ENCODE results near the gene LMF2. TPM values are rescaled to one million over a fixed set of nuclear protein-coding genes. Genes with fewer than 3 reads are reported as not detected.
A peak's percentile ranks its signal among the peaks of the same experiment; 100 is the strongest.

LMF2 gene
- total RNA-seq (2021) (37.3 and 52.2 TPM in 2 replicates), Bru-seq, nascent RNA (percentile 36 among the genes with signal in this experiment), BruChase-seq, experiment 1, labeled RNA remaining after a 2-hour chase (percentile 48 among the genes with signal in this experiment), BruChase-seq, experiment 2, labeled RNA remaining after a 6-hour chase (percentile 74 among the genes with signal in this experiment)
- long read RNA-seq, transcript LMF2-202 (14 exons, 2,582 nt), result major isoform, 36 of 80 reads
- long read RNA-seq, partial matches to known transcripts, result 23 of 80 reads
- long read RNA-seq, other reads (novel, unspliced or antisense), result 21 of 80 reads

- no peaks in the 10 kb centered on the region for H3K27me3 ChIP-seq (ENCODE audit: insufficient read depth, low read depth)
- ChIA-PET POLR2A (ENCODE audit: unreplicated experiment) (interaction anchor here (0.5 to 1.1 kb wide), 10 partner anchors 18 to 214 kb away, joined by 3 to 27 read pairs (median 6); partner anchors contain the start of genes CHKB and SCO2), CTCF (interaction anchor here (0.6 to 1.1 kb wide), 5 partner anchors 18 to 91 kb away, joined by 5 to 8 read pairs (median 6); partner anchors contain the start of genes SCO2 and SYCE3)
- H3F3A ChIP-seq (ENCODE audit: insufficient read depth, low read depth), result no peaks in the 10 kb centered on the region
- H2AFZ ChIP-seq, result peak within 1 kb of the TSS; percentile 94
- intact Hi-C loops (cut with micrococcal nuclease; ENCODE audit: unreplicated experiment), result loop anchor here (5.0 kb wide), 2 partner anchors 75 to 165 kb away; partner anchors contain the start of genes CHKB and PPP6R2
- no peaks in the 10 kb centered on the region for H3K9me2 ChIP-seq (ENCODE audit: insufficient read depth)
- H4K20me1 ChIP-seq (ENCODE audit: insufficient read depth), result peaks cover 9% of the 10 kb centered on the region
- no TSS peak for BruUV-seq (replicated peaks)
- H3K36me3 ChIP-seq (ENCODE audit: low read depth), result 0 out of 2 replicates have a peak, but pooled peaks cover 5% of the 10 kb centered on the region
- TF ChIP-seq EZH2 (IDR thresholded peaks at IDR 0.05; ENCODE audit: low read depth), result no peak
- TF ChIP-seq, protein P1, sequence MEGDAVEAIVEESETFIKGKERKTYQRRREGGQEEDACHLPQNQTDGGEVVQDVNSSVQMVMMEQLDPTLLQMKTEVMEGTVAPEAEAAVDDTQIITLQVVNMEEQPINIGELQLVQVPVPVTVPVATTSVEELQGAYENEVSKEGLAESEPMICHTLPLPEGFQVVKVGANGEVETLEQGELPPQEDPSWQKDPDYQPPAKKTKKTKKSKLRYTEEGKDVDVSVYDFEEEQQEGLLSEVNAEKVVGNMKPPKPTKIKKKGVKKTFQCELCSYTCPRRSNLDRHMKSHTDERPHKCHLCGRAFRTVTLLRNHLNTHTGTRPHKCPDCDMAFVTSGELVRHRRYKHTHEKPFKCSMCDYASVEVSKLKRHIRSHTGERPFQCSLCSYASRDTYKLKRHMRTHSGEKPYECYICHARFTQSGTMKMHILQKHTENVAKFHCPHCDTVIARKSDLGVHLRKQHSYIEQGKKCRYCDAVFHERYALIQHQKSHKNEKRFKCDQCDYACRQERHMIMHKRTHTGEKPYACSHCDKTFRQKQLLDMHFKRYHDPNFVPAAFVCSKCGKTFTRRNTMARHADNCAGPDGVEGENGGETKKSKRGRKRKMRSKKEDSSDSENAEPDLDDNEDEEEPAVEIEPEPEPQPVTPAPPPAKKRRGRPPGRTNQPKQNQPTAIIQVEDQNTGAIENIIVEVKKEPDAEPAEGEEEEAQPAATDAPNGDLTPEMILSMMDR (conservative IDR thresholded peaks at IDR 0.05), result no peak
- H3K4me3 ChIP-seq, result peak within 1 kb of the TSS; percentile 97
- peak within 1 kb of the TSS; percentile 48 for H3K27ac ChIP-seq
- no peaks in the 10 kb centered on the region for H3K9me3 ChIP-seq (ENCODE audit: insufficient read depth, low read depth)
- H3K4me1 ChIP-seq (replicated peaks; ENCODE audit: insufficient read depth), result peaks cover 19% of the 10 kb centered on the region
- DNase-seq, result peak; percentile 63 to 91
- H3K79me2 ChIP-seq (ENCODE audit: low read depth), result peaks cover 46% of the 10 kb centered on the region
- H3K4me2 ChIP-seq, result peak within 1 kb of the TSS; percentile 94
These were observed at the start of gene LMF2 for GRCh38 chr22:50507421-50507990. LMF2 (minus strand) TSS chr22:50507702; CDS start chr22:50507675, 27 bp downstream.

DNA sequence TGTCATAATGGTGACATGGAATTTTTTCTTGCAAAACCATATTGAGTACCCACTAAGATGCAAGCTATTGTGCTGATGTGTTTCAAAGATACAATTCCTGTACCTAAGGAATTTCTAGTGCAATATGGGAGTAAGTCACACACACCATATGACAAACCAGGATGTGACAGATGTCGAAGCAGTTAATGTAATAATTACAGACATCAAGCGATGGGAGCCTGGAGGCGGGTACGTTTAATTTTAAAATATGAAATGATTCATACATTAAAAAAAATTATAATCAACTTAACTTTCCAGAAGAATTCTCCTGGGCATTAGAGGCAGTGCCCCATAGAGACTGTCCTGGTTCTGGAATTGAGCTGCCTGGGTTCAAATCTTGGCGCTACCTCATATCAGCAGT is 49.2 kb upstream of the LMF2 start:
- Histone ChIP-seq H3K4me3 (no peak overlapping the region), H3K4me2 (no peak overlapping the region), H3K4me1 (replicated peaks; ENCODE audit: insufficient read depth) (no peaks in the 10 kb centered on the region), H3K36me3 (ENCODE audit: low read depth) (no peaks in the 10 kb centered on the region), H2AFZ (no peak overlapping the region), H3K9me3 (ENCODE audit: insufficient read depth, low read depth) (no peaks in the 10 kb centered on the region), H3F3A (ENCODE audit: insufficient read depth, low read depth) (no peaks in the 10 kb centered on the region), H3K27me3 (ENCODE audit: insufficient read depth, low read depth) (no peaks in the 10 kb centered on the region), H3K9me2 (ENCODE audit: insufficient read depth) (no peaks in the 10 kb centered on the region), H3K79me2 (ENCODE audit: low read depth) (no peaks in the 10 kb centered on the region), H4K20me1 (ENCODE audit: insufficient read depth) (no peaks in the 10 kb centered on the region), H3K27ac (no peak overlapping the region)
- POLR2A ChIA-PET (ENCODE audit: unreplicated experiment), result no interaction called here
- CTCF ChIA-PET, result no interaction called here
- DNase-seq, result no peak
- intact Hi-C loops (cut with micrococcal nuclease; ENCODE audit: unreplicated experiment), result no loop called here
- no TSS peak for BruUV-seq (replicated peaks)
- no peak for TF ChIP-seq EZH2 (IDR thresholded peaks at IDR 0.05; ENCODE audit: low read depth)
- TF ChIP-seq, protein P1 (conservative IDR thresholded peaks at IDR 0.05), result no peak

DNA sequence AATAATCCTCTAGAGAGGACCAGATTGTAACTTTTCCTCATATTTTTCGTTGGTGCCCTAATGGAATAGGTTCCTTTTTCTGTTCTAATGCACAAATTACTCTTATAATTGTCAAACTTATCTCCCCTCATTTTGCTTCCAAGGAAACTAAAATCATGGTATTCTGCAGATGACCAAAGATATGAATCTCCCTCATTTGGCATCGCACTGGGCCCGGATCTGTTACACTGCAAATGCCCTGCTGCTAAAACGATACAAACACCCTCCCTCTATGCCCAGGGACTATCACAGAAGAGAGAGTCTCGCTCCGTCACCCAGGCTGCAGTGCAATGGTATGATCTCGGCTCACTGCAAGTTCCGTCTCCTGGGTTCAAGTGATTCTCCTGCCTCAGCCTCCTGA is 45.8 kb upstream of the LMF2 start:
- BruUV-seq (replicated peaks), result no TSS peak
- H3K4me1 ChIP-seq (replicated peaks; ENCODE audit: insufficient read depth), result no peaks in the 10 kb centered on the region
- H3F3A ChIP-seq (ENCODE audit: insufficient read depth, low read depth), result no peaks in the 10 kb centered on the region
- no peaks in the 10 kb centered on the region for H3K9me2 ChIP-seq (ENCODE audit: insufficient read depth)
- H3K27me3 ChIP-seq (ENCODE audit: insufficient read depth, low read depth), result no peaks in the 10 kb centered on the region
- ChIA-PET CTCF (no interaction called here), POLR2A (ENCODE audit: unreplicated experiment) (no interaction called here)
- DNase-seq, result no peak
- no peak for TF ChIP-seq EZH2 (IDR thresholded peaks at IDR 0.05; ENCODE audit: low read depth)
- TF ChIP-seq, protein P1 (conservative IDR thresholded peaks at IDR 0.05), result no peak
- no peaks in the 10 kb centered on the region for H4K20me1 ChIP-seq (ENCODE audit: insufficient read depth)
- H3K4me3 ChIP-seq, result no peak overlapping the region
- H3K27ac ChIP-seq, result no peak overlapping the region
- no peaks in the 10 kb centered on the region for H3K79me2 ChIP-seq (ENCODE audit: low read depth)
- no peak overlapping the region for H2AFZ ChIP-seq
- H3K36me3 ChIP-seq (ENCODE audit: low read depth), result no peaks in the 10 kb centered on the region
- H3K9me3 ChIP-seq (ENCODE audit: insufficient read depth, low read depth), result no peaks in the 10 kb centered on the region
- no peak overlapping the region for H3K4me2 ChIP-seq
- intact Hi-C loops (cut with micrococcal nuclease; ENCODE audit: unreplicated experiment), result no loop called here
